ENCODE measurements around the gene LNPK.
"Not testable (repeated sequence)": the region's sequence is repeated elsewhere in the genome, so short reads cannot be mapped to it uniquely, and the experiment has no call there.

Gene LNPK

GRCh38 chr2:176001916-176002687, at the start of gene LNPK:
Gene LNPK (minus strand): TSS chr2:176002267. CDS start chr2:175995584, 6,683 bp downstream.
- DNase-seq = peak; percentile 95

- no peak for DNase-seq
These were observed 37.3 kb upstream of the LNPK start for GRCh38 chr2:176039375-176039774.

DNA sequence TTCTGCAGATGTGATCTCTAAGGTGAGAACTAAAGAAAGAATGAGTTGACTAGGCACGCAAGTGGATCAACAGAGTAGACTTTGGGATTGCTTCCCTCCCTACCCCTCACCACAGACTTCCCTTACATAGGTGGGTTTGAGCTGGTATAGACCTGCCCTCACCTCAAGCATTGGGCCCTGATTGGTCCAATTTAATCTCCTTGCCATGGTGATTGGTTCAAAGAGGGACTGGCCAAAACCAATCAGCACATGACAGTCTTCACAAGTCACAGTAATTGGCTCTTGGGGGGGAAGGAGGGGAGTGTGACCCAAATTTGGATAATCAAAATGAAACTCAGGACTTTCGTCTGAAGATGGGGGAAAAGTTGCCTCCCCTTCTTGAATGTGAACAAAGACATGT, 36.6 kb upstream of the LNPK start:
- no peak for DNase-seq

DNA sequence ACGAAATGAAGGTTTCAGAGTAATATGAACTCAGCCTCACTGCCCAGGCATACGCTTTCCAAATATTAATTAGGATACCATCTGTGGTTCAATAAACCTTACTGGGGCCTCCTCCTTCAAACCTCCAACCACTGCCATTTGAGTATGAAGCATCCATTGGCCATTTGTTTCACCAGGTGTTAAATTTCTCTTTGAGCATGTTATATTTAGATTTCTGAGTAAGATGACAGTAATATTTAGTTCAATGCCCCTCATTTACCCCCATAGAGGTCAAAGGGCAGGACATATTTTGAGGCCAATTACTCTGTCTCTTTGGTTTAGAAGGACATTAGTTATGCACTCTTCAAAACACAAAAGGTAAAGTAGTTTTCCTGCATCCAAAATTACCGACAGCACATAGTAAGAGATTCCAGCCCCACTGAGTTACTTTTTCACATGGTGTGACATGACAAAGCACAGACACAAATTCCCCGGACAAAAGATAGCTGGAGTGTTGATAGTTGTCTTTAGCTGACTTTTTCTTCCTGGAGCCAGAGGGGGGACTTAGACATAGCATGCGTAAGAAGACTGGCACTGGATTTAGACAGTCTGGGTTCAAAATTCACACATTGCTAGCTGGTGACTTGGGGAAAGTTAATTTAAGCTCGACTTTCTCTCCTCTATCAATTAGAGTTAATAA, 33.1 kb upstream of the LNPK start:
- DNase-seq = no peak

GRCh38 chr2:176027806-176028205, 25.7 kb upstream of the LNPK start:
- no peak for DNase-seq

DNA sequence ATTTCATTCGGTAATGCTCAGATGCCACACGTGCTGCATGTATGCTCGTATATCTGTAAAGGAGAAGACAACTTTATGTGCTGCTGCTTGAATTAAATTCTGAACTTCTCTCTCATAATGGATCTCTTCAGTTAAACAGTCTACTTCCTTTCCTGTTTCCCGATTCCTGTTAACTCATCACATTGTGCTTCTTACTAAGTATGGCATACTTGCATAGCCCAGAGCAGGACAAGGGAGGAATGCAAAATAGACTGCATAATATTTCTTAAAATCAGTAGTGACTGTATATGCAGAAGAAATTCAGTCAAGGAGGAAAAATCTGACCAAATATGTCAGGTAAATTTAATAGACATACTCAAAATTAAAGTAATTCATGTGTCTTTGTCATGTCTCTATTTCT, 23.9 kb upstream of the LNPK start:
- DNase-seq = no peak

DNA sequence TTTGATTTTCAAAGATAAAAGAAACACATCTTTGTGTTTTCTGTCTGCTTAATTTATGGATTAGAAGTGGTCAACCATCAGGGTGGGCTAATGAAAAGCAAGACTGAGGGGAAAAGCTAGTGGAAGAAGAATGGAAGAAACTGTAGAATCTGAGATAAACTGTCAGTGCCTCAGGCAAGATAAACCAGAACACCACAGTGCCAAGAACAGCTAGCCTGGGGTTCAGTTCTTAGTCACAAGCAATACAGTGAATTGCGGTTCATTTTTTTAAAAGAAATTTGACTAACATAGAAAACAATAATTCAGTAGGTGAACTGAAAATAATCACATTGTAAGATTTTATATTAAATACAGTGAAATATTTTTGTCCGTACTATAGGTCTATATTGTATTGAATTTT, 22.0 kb upstream of the LNPK start:
- DNase-seq = no peak

GRCh38 chr2:176022048-176022447, 20.0 kb upstream of the LNPK start:
- no peak for DNase-seq

DNA sequence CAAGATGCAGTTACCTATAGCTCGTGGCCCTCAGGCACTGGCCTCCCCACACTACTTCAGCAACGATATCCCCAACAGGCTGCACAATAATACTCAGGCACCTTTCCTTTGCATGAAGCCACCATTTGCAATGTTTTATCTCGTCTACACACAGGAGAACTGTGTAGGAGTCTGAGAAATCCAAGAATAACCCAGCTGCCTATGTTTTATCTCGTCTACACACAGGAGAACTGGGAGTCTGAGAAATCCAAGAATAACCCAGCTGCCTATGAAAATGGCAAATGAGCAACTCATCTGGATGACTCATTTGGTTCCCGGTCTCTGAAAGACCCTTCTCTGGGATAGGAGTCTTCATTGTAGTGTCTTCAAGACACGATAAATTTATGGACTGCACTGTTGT, 18.3 kb upstream of the LNPK start:
- no peak for DNase-seq

GRCh38 chr2:176018708-176019107, 16.6 kb upstream of the LNPK start:
- peak; percentile 36 for DNase-seq

DNA sequence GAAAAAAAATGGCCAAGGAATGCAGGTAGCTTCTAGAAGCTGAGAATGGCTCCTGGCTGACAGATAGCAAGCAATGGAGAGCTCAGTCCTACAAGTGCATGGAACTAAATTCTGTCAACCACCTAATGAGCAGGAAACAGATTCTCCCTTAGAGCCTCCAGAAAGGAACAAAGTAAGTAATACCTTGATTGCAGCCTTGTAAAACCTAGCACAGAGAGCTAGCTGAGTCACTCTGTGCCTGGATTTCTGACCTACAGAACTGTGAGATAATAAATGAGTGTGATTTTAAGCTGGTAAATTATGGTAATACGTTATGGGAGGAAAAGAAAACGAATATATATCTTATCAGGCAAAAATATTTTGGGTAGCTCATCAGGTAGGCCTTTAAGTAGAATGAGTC, 7.4 kb upstream of the LNPK start:
- DNase-seq = no peak

GRCh38 chr2:176004934-176005333, 2.9 kb upstream of the LNPK start:
- peak; percentile 41 for DNase-seq

GRCh38 chr2:176003958-176004357, 1.9 kb upstream of the LNPK start:
- DNase-seq = peak; percentile 6

GRCh38 chr2:176002688-176003210, 682 bp upstream of the LNPK start:
- peak; percentile 29 for DNase-seq

GRCh38 chr2:176001281-176001915, 669 bp downstream of the LNPK start:
- peak; percentile 78 for DNase-seq

DNA sequence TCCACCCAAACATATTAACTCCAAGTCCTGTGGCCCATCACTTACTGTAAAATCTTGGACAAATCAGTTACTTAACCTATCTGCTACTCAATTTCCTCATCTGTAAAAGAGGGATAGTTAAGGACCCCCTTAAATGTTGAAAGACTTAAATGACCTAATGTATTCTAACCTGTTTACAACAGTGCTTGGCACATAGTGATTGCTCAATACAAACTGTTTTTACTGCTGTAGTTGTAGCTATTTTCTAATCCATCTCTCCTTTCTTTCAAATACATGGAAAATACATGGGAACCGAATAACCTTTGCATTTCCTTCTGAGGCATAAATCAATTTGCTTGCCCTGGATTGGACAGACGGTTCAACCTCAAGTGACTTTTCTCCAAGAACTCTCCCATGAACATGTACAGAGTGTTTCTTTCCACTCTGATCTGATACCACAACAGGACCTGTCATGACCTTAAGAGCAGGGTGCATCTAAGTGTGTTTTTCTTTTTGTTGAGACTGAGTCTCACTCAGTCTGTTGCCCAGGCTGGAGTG, 2.7 kb downstream of the LNPK start:
- peak; percentile 7 for DNase-seq

- no peak for DNase-seq
These were observed 12.0 kb downstream of the LNPK start for GRCh38 chr2:175990099-175990498.

DNA sequence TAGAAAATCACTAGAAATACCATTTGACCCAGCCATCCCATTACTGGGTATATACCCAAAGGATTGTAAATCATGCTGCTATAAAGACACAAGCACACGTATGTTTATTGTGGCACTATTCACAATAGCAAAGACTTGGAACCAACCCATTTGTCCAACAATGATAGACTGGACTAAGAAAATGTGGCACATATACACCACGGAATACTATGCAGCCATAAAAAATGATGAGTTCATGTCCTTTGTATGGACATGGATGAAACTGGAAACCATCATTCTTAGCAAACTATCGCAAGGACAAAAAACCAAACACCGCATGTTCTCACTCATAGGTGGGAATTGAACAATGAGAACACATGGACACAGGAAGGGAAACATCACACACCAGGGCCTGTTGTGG, 14.9 kb downstream of the LNPK start:
- DNase-seq = not testable (repeated sequence)

DNA sequence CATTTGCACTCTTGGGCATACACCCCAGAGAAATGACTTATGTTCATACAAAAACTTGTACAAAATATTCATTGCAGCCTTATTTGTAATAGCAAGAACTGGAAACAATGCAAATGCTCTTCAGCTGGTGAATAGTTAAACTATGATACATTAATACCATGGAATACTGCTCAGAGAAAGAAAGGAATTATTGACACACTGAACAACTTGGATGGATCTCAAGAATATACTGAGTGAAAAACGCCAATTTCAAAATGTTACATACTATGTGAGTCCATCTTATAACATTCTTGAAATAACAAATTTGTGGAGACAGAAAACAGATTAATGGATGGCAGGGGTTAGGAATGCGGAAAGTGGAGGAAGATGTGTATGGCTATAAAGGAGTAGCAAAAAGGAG, 17.2 kb downstream of the LNPK start:
- DNase-seq = no peak

GRCh38 chr2:175981551-175981950, 20.5 kb downstream of the LNPK start:
- no peak for DNase-seq

DNA sequence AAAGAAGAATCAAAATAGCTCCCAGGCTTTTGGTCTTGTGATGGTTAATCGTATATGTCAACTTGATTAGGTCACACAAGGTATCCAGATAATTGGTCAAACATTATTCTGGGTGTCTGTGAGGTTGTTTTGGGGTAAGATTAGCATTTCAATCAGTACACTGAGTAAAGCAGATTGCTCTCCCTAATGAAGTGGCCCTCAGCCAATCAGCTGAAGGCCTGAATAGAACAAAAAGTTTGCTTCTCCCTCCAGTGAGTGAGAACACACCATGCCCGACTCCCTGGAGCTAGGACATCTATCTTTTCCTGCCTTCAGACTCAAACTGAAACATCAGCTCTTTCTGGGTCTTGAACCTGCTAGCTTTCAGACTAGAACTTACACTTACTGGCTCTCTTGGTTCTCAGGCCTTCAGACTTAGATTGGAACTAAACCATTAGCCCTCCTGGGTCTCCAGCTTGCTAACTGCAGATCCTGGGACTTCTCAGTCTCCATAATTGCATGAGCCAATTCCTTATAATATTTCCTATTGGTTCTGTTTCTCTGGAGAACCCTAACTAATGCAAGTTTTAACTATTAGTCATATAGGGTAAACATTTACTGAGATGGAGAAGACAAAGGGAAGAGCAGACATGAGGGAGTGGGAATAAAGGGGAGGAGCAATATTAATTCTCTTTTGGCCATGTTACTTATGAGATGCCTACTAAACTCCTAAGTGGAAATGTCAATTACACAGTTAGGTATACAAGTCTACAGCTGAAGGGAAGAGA, 25.5 kb downstream of the LNPK start:
- DNase-seq = no peak

- no peak for DNase-seq
These were observed 28.7 kb downstream of the LNPK start for GRCh38 chr2:175973373-175973772.

DNA sequence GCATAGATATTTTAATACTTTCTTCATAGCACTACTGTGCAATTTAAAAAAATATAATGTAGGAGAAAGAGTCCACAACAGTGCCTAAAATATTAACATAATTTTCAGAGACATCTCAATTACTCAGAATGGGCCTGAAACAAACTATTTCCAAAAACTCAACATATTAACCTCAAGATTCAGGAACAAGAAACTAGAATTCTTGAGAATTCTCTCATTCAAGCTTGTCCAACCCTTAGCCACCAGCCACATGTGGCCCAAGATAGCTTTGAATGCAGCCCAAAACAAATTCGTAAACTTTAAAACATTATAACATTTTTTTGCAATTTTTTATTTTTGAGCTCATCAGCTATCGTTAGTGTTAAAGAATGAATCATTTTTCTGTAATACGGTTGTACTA, 35.2 kb downstream of the LNPK start:
- no peak for DNase-seq
